ENCODE measurements around the gene MYL7. TPM values are rescaled to one million over a fixed set of nuclear protein-coding genes. Genes with fewer than 3 reads are reported as not detected.
A peak's percentile ranks its signal among the peaks of the same experiment; 100 is the strongest.

The MYL7 gene
- total and polyA plus RNA-seq, 2 of the 13 experiments (the other 11 are each of a cell fraction or from before 2014, with no cell fraction given) = 1.8 TPM; not detected in 1

DNA sequence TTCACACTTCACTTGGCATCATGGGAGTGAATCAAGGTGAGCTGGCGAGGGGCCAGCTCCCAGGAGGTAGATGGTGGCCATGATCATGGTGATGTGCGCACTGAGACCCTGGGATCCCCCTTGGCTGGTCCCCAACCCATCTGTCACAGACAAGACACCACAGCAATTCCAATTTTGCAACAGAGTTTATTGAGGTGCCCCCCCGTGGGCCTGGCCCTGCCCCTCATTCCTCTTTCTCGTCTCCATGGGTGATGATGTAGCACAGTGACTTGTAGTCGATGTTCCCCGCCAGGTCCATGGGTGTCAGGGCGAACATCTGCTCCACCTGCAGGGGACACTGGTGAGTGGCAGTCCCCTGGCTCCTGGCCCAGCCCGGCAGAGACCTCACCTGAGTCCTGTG is 2.4 kb downstream of the MYL7 start:
- Histone ChIP-seq H2AFZ (ENCODE audit: low read length) (no peak overlapping the region), H3K9me3 (ENCODE audit: low read length) (no peaks in the 10 kb centered on the region), H3K9ac (ENCODE audit: insufficient read depth, low read depth, low read length) (no peak overlapping the region), H3K36me3 (replicated peaks in 1 of 2; ENCODE audit: control insufficient read depth in 1 of 2, insufficient read depth in 2 of 2, low read length in 2 of 2) (no peaks in the 10 kb centered on the region), H4K20me1 (ENCODE audit: insufficient read depth, low read length) (no peaks in the 10 kb centered on the region), H3K4me1 (ENCODE audit: insufficient read depth, low read length) (no peaks in the 10 kb centered on the region), H3K79me2 (ENCODE audit: insufficient read depth, low read length) (no peaks in the 10 kb centered on the region), H3K4me3 (replicated peaks in 1 of 3; ENCODE audit: insufficient read depth in 1 of 3, low read depth in 2 of 3, low read length in 3 of 3) (no peak overlapping the region), H3K4me2 (ENCODE audit: low read depth, low read length) (no peak overlapping the region), H3K27ac (ENCODE audit: extremely low read length, insufficient read depth, low read length) (no peak overlapping the region), H3K27me3 (ENCODE audit: control insufficient read depth in 1 of 2, insufficient read depth in 2 of 2, low read length in 2 of 2) (peaks cover 0 to 3% of the 10 kb centered on the region in 2 experiments; a peak in 1 of 5 replicates)
- DNase-seq (ENCODE audit: low spot score) = no peak
- intact Hi-C loops (cut with micrococcal nuclease; ENCODE audit: unreplicated experiment) (loop anchor here (10.0 kb wide), 1 partner anchor 56 kb away; no protein-coding TSS in a partner anchor), in situ Hi-C loops (cut with HindIII; ENCODE audit: extremely low pct_ligation_motif_present, low pct_unique_long_range_greater_than_20kb) (no loop called here)
- BruUV-seq (replicated peaks) = no TSS peak
- WGBS (ENCODE audit: low lambda C conversion rate) = 18% methylated on average over 8 of the region's 8 CpGs
- ChIA-PET POLR2A (no interaction called here), CTCF (ENCODE audit: low intra/inter-chr PET ratio, low total read pairs) (no interaction called here)
- no peak for FAIRE-seq
- peak; percentile 72 for ATAC-seq
- TF ChIP-seq, protein P1, sequence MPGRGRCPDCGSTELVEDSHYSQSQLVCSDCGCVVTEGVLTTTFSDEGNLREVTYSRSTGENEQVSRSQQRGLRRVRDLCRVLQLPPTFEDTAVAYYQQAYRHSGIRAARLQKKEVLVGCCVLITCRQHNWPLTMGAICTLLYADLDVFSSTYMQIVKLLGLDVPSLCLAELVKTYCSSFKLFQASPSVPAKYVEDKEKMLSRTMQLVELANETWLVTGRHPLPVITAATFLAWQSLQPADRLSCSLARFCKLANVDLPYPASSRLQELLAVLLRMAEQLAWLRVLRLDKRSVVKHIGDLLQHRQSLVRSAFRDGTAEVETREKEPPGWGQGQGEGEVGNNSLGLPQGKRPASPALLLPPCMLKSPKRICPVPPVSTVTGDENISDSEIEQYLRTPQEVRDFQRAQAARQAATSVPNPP (CRISPR knock-in tag; IDR thresholded peaks at IDR 0.05) = no peak
- peak; percentile 17; the same call in 1 of the 2 replicates for TF ChIP-seq STAG1 (CRISPR knock-in tag; IDR thresholded peaks at IDR 0.05)
- TF ChIP-seq, protein P2, sequence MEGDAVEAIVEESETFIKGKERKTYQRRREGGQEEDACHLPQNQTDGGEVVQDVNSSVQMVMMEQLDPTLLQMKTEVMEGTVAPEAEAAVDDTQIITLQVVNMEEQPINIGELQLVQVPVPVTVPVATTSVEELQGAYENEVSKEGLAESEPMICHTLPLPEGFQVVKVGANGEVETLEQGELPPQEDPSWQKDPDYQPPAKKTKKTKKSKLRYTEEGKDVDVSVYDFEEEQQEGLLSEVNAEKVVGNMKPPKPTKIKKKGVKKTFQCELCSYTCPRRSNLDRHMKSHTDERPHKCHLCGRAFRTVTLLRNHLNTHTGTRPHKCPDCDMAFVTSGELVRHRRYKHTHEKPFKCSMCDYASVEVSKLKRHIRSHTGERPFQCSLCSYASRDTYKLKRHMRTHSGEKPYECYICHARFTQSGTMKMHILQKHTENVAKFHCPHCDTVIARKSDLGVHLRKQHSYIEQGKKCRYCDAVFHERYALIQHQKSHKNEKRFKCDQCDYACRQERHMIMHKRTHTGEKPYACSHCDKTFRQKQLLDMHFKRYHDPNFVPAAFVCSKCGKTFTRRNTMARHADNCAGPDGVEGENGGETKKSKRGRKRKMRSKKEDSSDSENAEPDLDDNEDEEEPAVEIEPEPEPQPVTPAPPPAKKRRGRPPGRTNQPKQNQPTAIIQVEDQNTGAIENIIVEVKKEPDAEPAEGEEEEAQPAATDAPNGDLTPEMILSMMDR (CRISPR knock-in tag; IDR thresholded peaks at IDR 0.05) = peak; percentile 36

DNA sequence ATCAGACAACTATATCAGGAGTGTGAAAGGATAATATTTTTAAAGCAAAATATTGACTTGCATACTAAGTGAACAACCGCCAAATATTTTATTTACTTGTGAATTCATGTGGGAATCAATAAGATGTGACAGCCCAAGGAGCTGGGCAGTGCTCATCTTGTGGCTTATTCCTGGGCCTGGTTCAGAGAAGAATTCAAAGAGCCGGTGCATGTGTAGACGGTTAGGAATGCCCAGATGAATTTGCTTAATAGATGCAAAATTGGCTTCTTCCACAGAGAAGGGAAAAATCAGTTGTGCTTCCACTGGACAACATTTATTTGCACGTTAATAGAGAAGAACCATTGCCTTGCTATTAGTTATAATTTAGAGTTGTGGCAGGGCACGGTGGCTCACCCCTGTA is 4.4 kb downstream of the MYL7 start:
- Histone ChIP-seq H3K4me2 (ENCODE audit: low read depth, low read length) (no peak overlapping the region), H2AFZ (ENCODE audit: low read length) (no peak overlapping the region), H3K27ac (ENCODE audit: extremely low read length, insufficient read depth, low read length) (no peak overlapping the region), H3K9ac (ENCODE audit: insufficient read depth, low read depth, low read length) (no peak overlapping the region), H3K79me2 (ENCODE audit: insufficient read depth, low read length) (no peaks in the 10 kb centered on the region), H3K36me3 (replicated peaks in 1 of 2; ENCODE audit: control insufficient read depth in 1 of 2, insufficient read depth in 2 of 2, low read length in 2 of 2) (no peaks in the 10 kb centered on the region), H3K4me1 (ENCODE audit: insufficient read depth, low read length) (peaks cover 7% of the 10 kb centered on the region), H3K27me3 (ENCODE audit: control insufficient read depth in 1 of 2, insufficient read depth in 2 of 2, low read length in 2 of 2) (peaks cover 1 to 3% of the 10 kb centered on the region in 2 experiments; a peak in 1 of 5 replicates), H3K9me3 (ENCODE audit: low read length) (no peaks in the 10 kb centered on the region), H3K4me3 (replicated peaks in 1 of 3; ENCODE audit: insufficient read depth in 1 of 3, low read depth in 2 of 3, low read length in 3 of 3) (no peak overlapping the region), H4K20me1 (ENCODE audit: insufficient read depth, low read length) (no peaks in the 10 kb centered on the region)
- DNase-seq (ENCODE audit: low spot score) (no peak), FAIRE-seq (no peak), ATAC-seq (no peak)
- in situ Hi-C loops (cut with HindIII; ENCODE audit: extremely low pct_ligation_motif_present, low pct_unique_long_range_greater_than_20kb) = no loop called here
- no TSS peak for BruUV-seq (replicated peaks)
- intact Hi-C loops (cut with micrococcal nuclease; ENCODE audit: unreplicated experiment) = loop anchor here (10.0 kb wide), 1 partner anchor 58 kb away; no protein-coding TSS in a partner anchor
- ChIA-PET POLR2A (no interaction called here), CTCF (ENCODE audit: low intra/inter-chr PET ratio, low total read pairs) (no interaction called here)
- 59% methylated on average over 5 of the region's 5 CpGs for WGBS (ENCODE audit: low lambda C conversion rate)
- no peak for TF ChIP-seq SRF (IDR thresholded peaks at IDR 0.05; ENCODE audit: low read depth, low read length)
- TF ChIP-seq EZH2 (conservative IDR thresholded peaks at IDR 0.05; ENCODE audit: low read depth, low read length) = no peak
- no peak for TF ChIP-seq ZNF761 (CRISPR knock-in tag; conservative IDR thresholded peaks at IDR 0.05)
- TF ChIP-seq RBM22 (optimal IDR thresholded peaks at IDR 0.05; ENCODE audit: low read length) = no peak
- TF ChIP-seq ZNF12 (CRISPR knock-in tag; IDR thresholded peaks at IDR 0.05) = no peak
- TF ChIP-seq ZBTB7A (CRISPR knock-in tag; IDR thresholded peaks at IDR 0.05) = no peak
- no peak for TF ChIP-seq ATF7-NPFF (CRISPR knock-in tag; IDR thresholded peaks at IDR 0.05; ENCODE audit: low read depth)
- TF ChIP-seq ZNF331 (CRISPR knock-in tag; IDR thresholded peaks at IDR 0.05) = no peak
- TF ChIP-seq RFXANK (CRISPR knock-in tag; IDR thresholded peaks at IDR 0.05) = no peak
- TF ChIP-seq, protein P3, sequence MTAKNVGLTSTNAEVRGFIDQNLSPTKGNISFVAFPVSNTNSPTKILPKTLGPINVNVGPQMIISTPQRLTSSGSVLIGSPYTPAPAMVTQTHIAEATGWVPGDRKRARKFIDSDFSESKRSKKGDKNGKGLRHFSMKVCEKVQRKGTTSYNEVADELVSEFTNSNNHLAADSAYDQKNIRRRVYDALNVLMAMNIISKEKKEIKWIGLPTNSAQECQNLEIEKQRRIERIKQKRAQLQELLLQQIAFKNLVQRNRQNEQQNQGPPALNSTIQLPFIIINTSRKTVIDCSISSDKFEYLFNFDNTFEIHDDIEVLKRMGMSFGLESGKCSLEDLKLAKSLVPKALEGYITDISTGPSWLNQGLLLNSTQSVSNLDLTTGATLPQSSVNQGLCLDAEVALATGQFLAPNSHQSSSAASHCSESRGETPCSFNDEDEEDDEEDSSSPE (CRISPR knock-in tag; IDR thresholded peaks at IDR 0.05) = no peak
- no peak for TF ChIP-seq ZNF83 (CRISPR knock-in tag; IDR thresholded peaks at IDR 0.05; ENCODE audit: borderline replicate concordance)
- no peak for TF ChIP-seq ZNF431 (CRISPR knock-in tag; IDR thresholded peaks at IDR 0.05; ENCODE audit: borderline replicate concordance, low read depth)
- no peak for TF ChIP-seq GPN1 (CRISPR knock-in tag; IDR thresholded peaks at IDR 0.05; ENCODE audit: borderline replicate concordance)
- no peak for TF ChIP-seq ZNF891 (CRISPR knock-in tag; IDR thresholded peaks at IDR 0.05)
